IMR-90 (cell line): ENCODE results near the gene SOX8.

Experiments used
- CEBPB ChIP-seq: IDR thresholded peaks from 2 replicates; pipeline ENCODE4 v1.6.1; 2012; ENCODE audit warnings: low read depth, low read length, improper control_type of control experiment
- CTCF ChIP-seq: conservative IDR thresholded peaks from 2 replicates; pipeline ENCODE4 v1.5.1; 2012; ENCODE audit warnings: mild to moderate bottlenecking, low read depth, low read length, improper control_type of control experiment
- ELK1 ChIP-seq: fragments of 150-350 bp; IDR thresholded peaks from 2 replicates; pipeline ENCODE4 v1.6.1; 2016; ENCODE audit warnings: low read depth, mild to moderate bottlenecking, low read length, moderate library complexity, borderline replicate concordance
- MAFK ChIP-seq: IDR thresholded peaks from 2 replicates; pipeline ENCODE4 v1.6.1; 2012; ENCODE audit warnings: low read depth, low read length, improper control_type of control experiment
- POLR2A ChIP-seq: IDR thresholded peaks from 2 replicates; pipeline ENCODE4 v1.6.1; 2012; ENCODE audit warnings: mild to moderate bottlenecking, low read depth, low read length
- RAD21 ChIP-seq: IDR thresholded peaks from 2 replicates; pipeline ENCODE4 v1.6.1; 2012; ENCODE audit warnings: low read length, improper control_type of control experiment
- RCOR1 ChIP-seq: IDR thresholded peaks from 2 replicates; pipeline ENCODE4 v1.6.1; 2012; ENCODE audit warnings: mild to moderate bottlenecking, low read length, improper control_type of control experiment; ENCODE audit not compliant: insufficient replicate concordance
- RFX5 ChIP-seq: IDR thresholded peaks from 2 replicates; pipeline ENCODE4 v1.8.0; 2012; ENCODE audit warnings: low read depth, mild to moderate bottlenecking, low read length, moderate library complexity
- SMC3 ChIP-seq: fragments of 150-350 bp; IDR thresholded peaks from 2 replicates; pipeline ENCODE4 v1.6.1; 2016; ENCODE audit warnings: low read depth, mild to moderate bottlenecking, antibody characterized with exemption, low read length, moderate library complexity

- TF ChIP-seq POLR2A (no peak), ELK1 (no peak), CEBPB (no peak), SMC3 (no peak), RAD21 (no peak), CTCF (no peak), RCOR1 (no peak), MAFK (no peak), RFX5 (no peak)
Observed at GRCh38 chr16:999677-1000076, 18.1 kb downstream of the SOX8 start.
